Epithelial cell of proximal tubule (primary cell): Measurements from ENCODE around the gene ARL5B. TPM values are rescaled to one million over a fixed set of nuclear protein-coding genes. Genes with fewer than 3 reads are reported as not detected.

ENCODE experiments used
- DNase-seq: peaks from one replicate; pipeline ENCODE4 v3.0.0-alpha.2; 2011; ENCODE audit warnings: low read depth
- H3K4me3 ChIP-seq: 2 replicates; pipeline ENCODE4 v1.5.1; 2011; ENCODE audit warnings: low read depth, mild to moderate bottlenecking, low read length
- CTCF ChIP-seq: conservative IDR thresholded peaks from 2 replicates; pipeline ENCODE4 v1.5.1; 2012; ENCODE audit warnings: low read depth, mild to moderate bottlenecking, low read length
- total RNA-seq: library from RNA; depleted of rRNA; stranded (reverse); fragments of >200 nt; gene quantifications from 2 replicates; pipeline ENCODE4 v1.2.3, GENCODE V29; 2015

ARL5B gene
- total RNA-seq, 1 donor from 2014 or later: 22.4 TPM

DNA sequence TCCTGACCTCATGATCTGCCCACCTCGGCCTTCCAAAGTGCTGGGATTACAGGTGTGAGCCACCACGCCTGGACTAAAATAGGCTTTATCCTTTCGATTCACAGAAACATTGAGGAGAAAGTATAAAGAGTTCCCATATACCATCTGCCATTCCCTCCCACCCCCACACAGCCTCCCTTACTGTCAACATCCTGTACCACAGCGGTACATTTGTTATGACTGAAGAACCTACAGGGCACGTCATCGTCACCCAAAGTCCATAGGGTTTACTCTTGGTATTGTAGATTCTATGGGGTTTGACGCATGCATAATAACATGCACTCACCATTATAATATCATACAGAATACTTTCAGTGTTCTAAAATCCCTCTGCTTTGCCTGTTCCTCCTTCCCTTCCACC is 28.0 kb downstream of the ARL5B start:
- no peak for DNase-seq
- TF ChIP-seq CTCF: no peak
- H3K4me3 ChIP-seq: no peak overlapping the region

- no peak for TF ChIP-seq CTCF
- DNase-seq: no peak
- H3K4me3 ChIP-seq: no peak overlapping the region
Measured at GRCh38 chr10:18687706-18688105, 28.5 kb downstream of the ARL5B start.

DNA sequence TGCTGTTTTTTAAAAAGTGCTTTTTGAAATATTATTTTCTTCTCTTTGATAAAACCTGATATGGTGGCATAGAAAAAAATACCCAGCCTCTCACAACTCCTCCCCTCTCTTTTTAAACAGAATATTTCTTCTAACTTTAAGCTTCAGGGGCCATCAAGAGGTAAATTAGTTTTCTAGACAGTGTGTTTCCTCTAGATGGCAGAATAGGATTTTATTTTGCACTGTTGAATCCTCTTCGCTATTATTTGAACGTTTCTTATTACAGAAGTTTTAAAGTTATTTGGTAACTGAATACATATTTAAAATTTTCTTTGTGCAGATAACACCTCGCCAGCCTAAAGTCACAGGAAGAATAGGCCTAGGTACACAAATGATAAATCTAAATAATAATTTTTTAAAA is 30.3 kb downstream of the ARL5B start:
- peak; percentile 57 for TF ChIP-seq CTCF
- DNase-seq: no peak

GRCh38 chr10:18690541-18690940 is 31.3 kb downstream of the ARL5B start:
- TF ChIP-seq CTCF: no peak
- H3K4me3 ChIP-seq: no peak overlapping the region
- DNase-seq: no peak

More for the DNA sequence above, 30.3 kb downstream of the ARL5B start:
- H3K4me3 ChIP-seq: no peak overlapping the region

- TF ChIP-seq CTCF: no peak
- DNase-seq: no peak
- no peak overlapping the region for H3K4me3 ChIP-seq
Measured at GRCh38 chr10:18699849-18700840, 40.9 kb downstream of the ARL5B start.

DNA sequence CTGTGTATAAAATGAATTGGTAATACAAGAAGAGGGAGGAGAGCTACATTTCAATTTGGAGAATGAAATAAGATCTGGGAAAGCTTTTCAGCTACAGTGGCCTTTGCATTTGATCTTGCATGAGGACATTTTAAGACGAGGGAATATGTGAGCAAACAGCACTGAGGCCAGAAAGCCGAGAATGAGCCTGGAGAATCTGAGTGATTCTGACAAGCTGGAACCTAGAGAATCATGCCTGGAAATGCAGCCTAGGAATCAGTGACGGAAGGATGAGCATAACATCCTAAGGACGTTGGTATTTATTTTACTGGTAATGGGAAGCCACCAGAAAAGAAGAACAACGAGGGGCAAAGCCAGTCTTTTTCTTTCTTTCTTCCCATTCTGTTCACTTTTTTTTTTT is 44.3 kb downstream of the ARL5B start:
- H3K4me3 ChIP-seq: no peak overlapping the region
- no peak for DNase-seq
- TF ChIP-seq CTCF: no peak
